Endothelial cell (in vitro differentiated cells): ENCODE data around the gene DRD3. TPM values are rescaled to one million over a fixed set of nuclear protein-coding genes. Genes with fewer than 3 reads are reported as not detected.

Experiments used
- DNase-seq: peaks from one replicate; pipeline ENCODE4 v3.0.0; 2021; ENCODE audit warnings: low spot score
- H3K27ac Mint-ChIP-seq: one replicate; pipeline ENCODE4 v1.8.0; 2021; ENCODE audit warnings: mixed read lengths, inconsistent platforms; ENCODE audit not compliant: unreplicated experiment
- H3K27me3 Mint-ChIP-seq: one replicate; pipeline ENCODE4 v1.8.0; 2021; ENCODE audit warnings: mild to moderate bottlenecking, moderate library complexity, mixed read lengths, inconsistent platforms; ENCODE audit not compliant: unreplicated experiment
- H3K36me3 Mint-ChIP-seq: one replicate; pipeline ENCODE4 v1.8.0; 2021; ENCODE audit warnings: mild to moderate bottlenecking, low read depth, mixed read lengths, inconsistent platforms; ENCODE audit not compliant: unreplicated experiment
- H3K4me1 Mint-ChIP-seq: one replicate; pipeline ENCODE4 v1.8.0; 2021; ENCODE audit warnings: mild to moderate bottlenecking, mixed read lengths, inconsistent platforms; ENCODE audit not compliant: unreplicated experiment
- H3K4me3 Mint-ChIP-seq: one replicate; pipeline ENCODE4 v1.8.0; 2021; ENCODE audit warnings: mild to moderate bottlenecking, mixed read lengths, inconsistent platforms; ENCODE audit not compliant: unreplicated experiment
- H3K9me3 Mint-ChIP-seq: one replicate; pipeline ENCODE4 v1.8.0; 2021; ENCODE audit warnings: mixed read lengths, inconsistent platforms; ENCODE audit not compliant: unreplicated experiment
- total RNA-seq: library from RNA; stranded (reverse); fragmentation: NEBNext Ultra II Directional; extraction: Animal tissue kit (Norgen Biotek cat#: 25700); gene quantifications from one replicate; pipeline ENCODE4 v1.2.1, GENCODE V29; 2021; ENCODE audit not compliant: unreplicated experiment
- TF ChIP-seq, protein P1 (sequence below): fragments of 200-600 bp; sonication (generic); IDR thresholded peaks from one replicate; pipeline ENCODE4 v1.5.0; 2021; ENCODE audit warnings: antibody characterized with exemption; ENCODE audit not compliant: unreplicated experiment

DRD3 gene
- total RNA-seq, 1 donor from 2014 or later = not detected

DNA sequence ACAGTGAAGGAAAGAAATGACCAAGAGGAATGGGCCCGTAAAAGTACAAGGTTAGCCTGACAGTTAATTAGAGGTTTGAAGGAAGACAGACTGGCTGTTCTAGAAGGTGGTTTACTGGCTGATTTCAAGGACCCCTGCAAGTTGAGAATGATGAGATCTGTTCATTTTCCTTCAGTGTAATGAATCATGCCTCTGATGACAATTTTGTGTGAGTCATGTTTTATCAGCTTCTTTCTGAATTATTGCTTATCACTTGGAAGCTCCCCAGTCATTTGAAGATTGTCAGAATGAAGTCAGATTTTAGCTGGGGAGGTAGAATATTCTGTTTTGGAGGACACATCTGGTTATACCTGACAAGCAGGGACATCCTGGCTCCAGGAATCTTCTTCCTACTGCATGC is 50.6 kb downstream of the DRD3 start:
- no peak for DNase-seq

GRCh38 chr3:114127517-114127916 is 51.3 kb downstream of the DRD3 start:
- H3K27ac Mint-ChIP-seq = no peak overlapping the region
- no peak for DNase-seq
- TF ChIP-seq, protein P1, sequence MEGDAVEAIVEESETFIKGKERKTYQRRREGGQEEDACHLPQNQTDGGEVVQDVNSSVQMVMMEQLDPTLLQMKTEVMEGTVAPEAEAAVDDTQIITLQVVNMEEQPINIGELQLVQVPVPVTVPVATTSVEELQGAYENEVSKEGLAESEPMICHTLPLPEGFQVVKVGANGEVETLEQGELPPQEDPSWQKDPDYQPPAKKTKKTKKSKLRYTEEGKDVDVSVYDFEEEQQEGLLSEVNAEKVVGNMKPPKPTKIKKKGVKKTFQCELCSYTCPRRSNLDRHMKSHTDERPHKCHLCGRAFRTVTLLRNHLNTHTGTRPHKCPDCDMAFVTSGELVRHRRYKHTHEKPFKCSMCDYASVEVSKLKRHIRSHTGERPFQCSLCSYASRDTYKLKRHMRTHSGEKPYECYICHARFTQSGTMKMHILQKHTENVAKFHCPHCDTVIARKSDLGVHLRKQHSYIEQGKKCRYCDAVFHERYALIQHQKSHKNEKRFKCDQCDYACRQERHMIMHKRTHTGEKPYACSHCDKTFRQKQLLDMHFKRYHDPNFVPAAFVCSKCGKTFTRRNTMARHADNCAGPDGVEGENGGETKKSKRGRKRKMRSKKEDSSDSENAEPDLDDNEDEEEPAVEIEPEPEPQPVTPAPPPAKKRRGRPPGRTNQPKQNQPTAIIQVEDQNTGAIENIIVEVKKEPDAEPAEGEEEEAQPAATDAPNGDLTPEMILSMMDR = no peak
- H3K9me3 Mint-ChIP-seq = no peaks in the 10 kb centered on the region
- H3K36me3 Mint-ChIP-seq = no peaks in the 10 kb centered on the region
- no peak overlapping the region for H3K4me3 Mint-ChIP-seq
- H3K4me1 Mint-ChIP-seq = peaks cover 15% of the 10 kb centered on the region
- H3K27me3 Mint-ChIP-seq = peaks cover 4% of the 10 kb centered on the region

More for the DNA sequence above, 50.6 kb downstream of the DRD3 start:
- Mint-ChIP-seq H3K27ac (no peak overlapping the region), H3K9me3 (no peaks in the 10 kb centered on the region), H3K4me3 (no peak overlapping the region), H3K36me3 (no peaks in the 10 kb centered on the region), H3K27me3 (peaks cover 4% of the 10 kb centered on the region), H3K4me1 (peaks cover 8% of the 10 kb centered on the region)
- TF ChIP-seq, protein P1 = no peak

- Mint-ChIP-seq H3K4me3 (no peak overlapping the region), H3K27ac (no peak overlapping the region)
Measured at GRCh38 chr3:114126461-114126860, 52.4 kb downstream of the DRD3 start.

GRCh38 chr3:114122027-114122709 is 56.7 kb downstream of the DRD3 start:
- H3K4me1 Mint-ChIP-seq = peaks cover 35% of the 10 kb centered on the region
- no peaks in the 10 kb centered on the region for H3K9me3 Mint-ChIP-seq
- no peaks in the 10 kb centered on the region for H3K36me3 Mint-ChIP-seq
- TF ChIP-seq, protein P1 = no peak
- H3K27me3 Mint-ChIP-seq = peaks cover 7% of the 10 kb centered on the region
- DNase-seq = peak; percentile 12
- H3K4me3 Mint-ChIP-seq = no peak overlapping the region
- peak overlapping the region; percentile 85 for H3K27ac Mint-ChIP-seq

More at GRCh38 chr3:114126461-114126860, 52.4 kb downstream of the DRD3 start:
- Mint-ChIP-seq H3K27me3 (peaks cover 7% of the 10 kb centered on the region), H3K4me1 (peaks cover 25% of the 10 kb centered on the region), H3K36me3 (no peaks in the 10 kb centered on the region), H3K9me3 (no peaks in the 10 kb centered on the region)
- DNase-seq = no peak
- TF ChIP-seq, protein P1 = no peak

GRCh38 chr3:114120211-114120610 is 58.6 kb downstream of the DRD3 start:
- Mint-ChIP-seq H3K27ac (peak overlapping the region; percentile 65), H3K9me3 (no peaks in the 10 kb centered on the region), H3K4me1 (peaks cover 35% of the 10 kb centered on the region), H3K4me3 (no peak overlapping the region), H3K27me3 (peaks cover 7% of the 10 kb centered on the region), H3K36me3 (no peaks in the 10 kb centered on the region)
- TF ChIP-seq, protein P1 = no peak
- DNase-seq = no peak
